Measurements from ENCODE around the gene PIP5KL1.

- TF ChIP-seq ESRRA (CRISPR knock-in tag; IDR thresholded peaks at IDR 0.05; ENCODE audit: borderline replicate concordance), result no peak
- TF ChIP-seq ZNF121 (CRISPR knock-in tag; IDR thresholded peaks at IDR 0.05), result no peak
- TF ChIP-seq NR2C2 (CRISPR knock-in tag; IDR thresholded peaks at IDR 0.05), result no peak
- TF ChIP-seq, protein P1, sequence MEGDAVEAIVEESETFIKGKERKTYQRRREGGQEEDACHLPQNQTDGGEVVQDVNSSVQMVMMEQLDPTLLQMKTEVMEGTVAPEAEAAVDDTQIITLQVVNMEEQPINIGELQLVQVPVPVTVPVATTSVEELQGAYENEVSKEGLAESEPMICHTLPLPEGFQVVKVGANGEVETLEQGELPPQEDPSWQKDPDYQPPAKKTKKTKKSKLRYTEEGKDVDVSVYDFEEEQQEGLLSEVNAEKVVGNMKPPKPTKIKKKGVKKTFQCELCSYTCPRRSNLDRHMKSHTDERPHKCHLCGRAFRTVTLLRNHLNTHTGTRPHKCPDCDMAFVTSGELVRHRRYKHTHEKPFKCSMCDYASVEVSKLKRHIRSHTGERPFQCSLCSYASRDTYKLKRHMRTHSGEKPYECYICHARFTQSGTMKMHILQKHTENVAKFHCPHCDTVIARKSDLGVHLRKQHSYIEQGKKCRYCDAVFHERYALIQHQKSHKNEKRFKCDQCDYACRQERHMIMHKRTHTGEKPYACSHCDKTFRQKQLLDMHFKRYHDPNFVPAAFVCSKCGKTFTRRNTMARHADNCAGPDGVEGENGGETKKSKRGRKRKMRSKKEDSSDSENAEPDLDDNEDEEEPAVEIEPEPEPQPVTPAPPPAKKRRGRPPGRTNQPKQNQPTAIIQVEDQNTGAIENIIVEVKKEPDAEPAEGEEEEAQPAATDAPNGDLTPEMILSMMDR (IDR thresholded peaks at IDR 0.05), result no peak
- no peak for TF ChIP-seq RELA (CRISPR knock-in tag; IDR thresholded peaks at IDR 0.05; ENCODE audit: borderline replicate concordance)
- no peak for TF ChIP-seq SMAD4 (CRISPR knock-in tag; IDR thresholded peaks at IDR 0.05)
- no peak for TF ChIP-seq FOXJ3 (CRISPR knock-in tag; IDR thresholded peaks at IDR 0.05; ENCODE audit: borderline replicate concordance)
- TF ChIP-seq PRRX2 (CRISPR knock-in tag; IDR thresholded peaks at IDR 0.05), result no peak
- TF ChIP-seq IRF2 (CRISPR knock-in tag; IDR thresholded peaks at IDR 0.05; ENCODE audit: borderline replicate concordance, low read depth), result no peak
- no peak for TF ChIP-seq ATF6 (CRISPR knock-in tag; IDR thresholded peaks at IDR 0.05)
- TF ChIP-seq NFE2L1 (CRISPR knock-in tag; IDR thresholded peaks at IDR 0.05), result no peak
Observed at GRCh38 chr9:127897193-127897692, 33.3 kb downstream of the PIP5KL1 start.
